ENCODE data around the gene NRROS.

Gene NRROS

GRCh38 chr3:196654735-196655090 lies 15.2 kb downstream of the NRROS start:
- Histone ChIP-seq H3K4me2 (ENCODE audit: low read depth, low read length, poor library complexity, severe bottlenecking) (no peak overlapping the region), H3K9me3 (ENCODE audit: insufficient read depth, low read length) (no peaks in the 10 kb centered on the region), H3K4me3 (ENCODE audit: insufficient read depth, low read length, poor library complexity, severe bottlenecking) (no peak overlapping the region), H3K27me3 (ENCODE audit: low read length) (no peaks in the 10 kb centered on the region), H3K9me2 (replicated peaks; ENCODE audit: insufficient read depth, low read length) (no peaks in the 10 kb centered on the region), H3K9ac (ENCODE audit: low read length) (no peak overlapping the region), H2AFZ (ENCODE audit: low read depth, low read length, severe bottlenecking) (no peak overlapping the region), H3K36me3 (ENCODE audit: low read length) (no peaks in the 10 kb centered on the region), H3F3A (ENCODE audit: insufficient read depth) (no peaks in the 10 kb centered on the region), H3K27ac (ENCODE audit: low read depth, low read length) (no peak overlapping the region), H4K20me1 (ENCODE audit: low read depth, low read length) (no peaks in the 10 kb centered on the region), H3K79me2 (ENCODE audit: insufficient read depth, low read length) (no peaks in the 10 kb centered on the region)
- no peak for TF ChIP-seq CTCF (IDR thresholded peaks at IDR 0.05; ENCODE audit: insufficient read depth, low read length, poor library complexity, severe bottlenecking)
- no peak for TF ChIP-seq EZH2phosphoT487 (conservative IDR thresholded peaks at IDR 0.05; ENCODE audit: low read length)

- H3K4me2 ChIP-seq (ENCODE audit: low read depth, low read length, poor library complexity, severe bottlenecking) = no peak overlapping the region
- H2AFZ ChIP-seq (ENCODE audit: low read depth, low read length, severe bottlenecking) = no peak overlapping the region
- H3K27me3 ChIP-seq (ENCODE audit: low read length) = no peaks in the 10 kb centered on the region
- H3K79me2 ChIP-seq (ENCODE audit: insufficient read depth, low read length) = no peaks in the 10 kb centered on the region
- H3K4me3 ChIP-seq (ENCODE audit: insufficient read depth, low read length, poor library complexity, severe bottlenecking) = no peak overlapping the region
- H3K9me3 ChIP-seq (ENCODE audit: insufficient read depth, low read length) = no peaks in the 10 kb centered on the region
- H3K9me2 ChIP-seq (replicated peaks; ENCODE audit: insufficient read depth, low read length) = no peaks in the 10 kb centered on the region
- H3K9ac ChIP-seq (ENCODE audit: low read length) = no peak overlapping the region
- TF ChIP-seq EZH2phosphoT487 (conservative IDR thresholded peaks at IDR 0.05; ENCODE audit: low read length) = no peak
- TF ChIP-seq CTCF (IDR thresholded peaks at IDR 0.05; ENCODE audit: insufficient read depth, low read length, poor library complexity, severe bottlenecking) = no peak
- H3K27ac ChIP-seq (ENCODE audit: low read depth, low read length) = no peak overlapping the region
- H4K20me1 ChIP-seq (ENCODE audit: low read depth, low read length) = no peaks in the 10 kb centered on the region
- H3F3A ChIP-seq (ENCODE audit: insufficient read depth) = no peaks in the 10 kb centered on the region
- no peaks in the 10 kb centered on the region for H3K36me3 ChIP-seq (ENCODE audit: low read length)
These were observed 16.0 kb downstream of the NRROS start for GRCh38 chr3:196655496-196655895.

GRCh38 chr3:196656213-196656612 lies 16.7 kb downstream of the NRROS start:
- Histone ChIP-seq H3K9ac (ENCODE audit: low read length) (no peak overlapping the region), H3K27ac (ENCODE audit: low read depth, low read length) (no peak overlapping the region), H3K9me3 (ENCODE audit: insufficient read depth, low read length) (no peaks in the 10 kb centered on the region), H3K27me3 (ENCODE audit: low read length) (no peaks in the 10 kb centered on the region), H3K36me3 (ENCODE audit: low read length) (no peaks in the 10 kb centered on the region), H3K4me3 (ENCODE audit: insufficient read depth, low read length, poor library complexity, severe bottlenecking) (no peak overlapping the region), H3K9me2 (replicated peaks; ENCODE audit: insufficient read depth, low read length) (no peaks in the 10 kb centered on the region), H4K20me1 (ENCODE audit: low read depth, low read length) (no peaks in the 10 kb centered on the region), H3F3A (ENCODE audit: insufficient read depth) (no peaks in the 10 kb centered on the region), H3K79me2 (ENCODE audit: insufficient read depth, low read length) (no peaks in the 10 kb centered on the region), H3K4me2 (ENCODE audit: low read depth, low read length, poor library complexity, severe bottlenecking) (no peak overlapping the region), H2AFZ (ENCODE audit: low read depth, low read length, severe bottlenecking) (no peak overlapping the region)
- TF ChIP-seq EZH2phosphoT487 (conservative IDR thresholded peaks at IDR 0.05; ENCODE audit: low read length) = no peak
- TF ChIP-seq CTCF (IDR thresholded peaks at IDR 0.05; ENCODE audit: insufficient read depth, low read length, poor library complexity, severe bottlenecking) = no peak

Measured in SU-DHL-6 (cell line).